Right renal pelvis (tissue), 4 donors: ENCODE measurements around the gene SMYD1. TPM values are rescaled to one million over a fixed set of nuclear protein-coding genes. Genes with fewer than 3 reads are reported as not detected.

Experiments used
- DNase-seq, 4 donors: peaks; one replicate each; pipeline ENCODE4 v3.0.0-alpha.2; 2013; ENCODE audit warnings: low read depth in 4 of 4, low spot score in 3 of 4, missing footprints in 1 of 4
- polyA plus RNA-seq, 4 donors: library from polyadenylated mRNA; unstranded; fragments of 120-200 nt; gene quantifications; one replicate each; pipeline ENCODE4 v1.2.1, GENCODE V29; 2013; ENCODE audit not compliant: insufficient read length in 4 of 4

The SMYD1 gene
- polyA plus RNA-seq, 4 donors: not detected

- DNase-seq: no peak
These were observed 54.1 kb downstream of the SMYD1 start for GRCh38 chr2:88121678-88122077.

- no peak for DNase-seq
These were observed 54.7 kb downstream of the SMYD1 start for GRCh38 chr2:88122141-88122884.

- DNase-seq: no peak
These were observed 55.7 kb downstream of the SMYD1 start for GRCh38 chr2:88123164-88123974.

- no peak for DNase-seq
These were observed 56.6 kb downstream of the SMYD1 start for GRCh38 chr2:88123975-88124917.

- DNase-seq: no peak
These were observed 57.8 kb downstream of the SMYD1 start for GRCh38 chr2:88125344-88125923.

GRCh38 chr2:88125924-88126771 is 58.5 kb downstream of the SMYD1 start:
- DNase-seq: no peak

GRCh38 chr2:88126772-88127637 is 59.4 kb downstream of the SMYD1 start:
- no peak for DNase-seq

GRCh38 chr2:88127638-88127887 is 59.9 kb downstream of the SMYD1 start:
- DNase-seq: no peak

- DNase-seq: no peak
These were observed 60.4 kb downstream of the SMYD1 start, which contains the start of gene FABP1 for GRCh38 chr2:88127888-88128653. FABP1 (minus strand) TSS chr2:88128062; CDS start chr2:88128017, 45 bp downstream.

GRCh38 chr2:88128654-88129312 is 61.2 kb downstream of the SMYD1 start:
- DNase-seq: no peak

- DNase-seq: no peak
These were observed 61.8 kb downstream of the SMYD1 start for GRCh38 chr2:88129313-88129959.

GRCh38 chr2:88131201-88131998 is 63.8 kb downstream of the SMYD1 start:
- no peak for DNase-seq

GRCh38 chr2:88131999-88132368 is 64.4 kb downstream of the SMYD1 start:
- no peak for DNase-seq

GRCh38 chr2:88133875-88134274 is 66.2 kb downstream of the SMYD1 start:
- DNase-seq: no peak

GRCh38 chr2:88136817-88137216 is 69.2 kb downstream of the SMYD1 start:
- no peak for DNase-seq

- DNase-seq: no peak
These were observed 70.2 kb downstream of the SMYD1 start for GRCh38 chr2:88137833-88138232.
